Esophagus squamous epithelium (tissue), 4 donors: ENCODE results near the gene CREB3L1.

Experiments
- POLR2A ChIP-seq, 4 donors: fragments of 450-650 bp; IDR thresholded peaks; one replicate each; pipeline ENCODE4 v1.6.1; 2017; ENCODE audit warnings: antibody characterized with exemption in 4 of 4, mild to moderate bottlenecking in 4 of 4, moderate library complexity in 3 of 4
- TF ChIP-seq, protein P1 (sequence below), 6 experiments: fragments of 450-650 bp in 4 of 6; fragments of 200-600 bp in 2 of 6; sonication (generic) in 2 of 6; IDR thresholded peaks; one replicate each; pipeline ENCODE4 v1.5.1; 2016 to 2019; ENCODE audit warnings: antibody characterized with exemption in 6 of 6, mild to moderate bottlenecking in 4 of 6, moderate library complexity in 4 of 6

DNA sequence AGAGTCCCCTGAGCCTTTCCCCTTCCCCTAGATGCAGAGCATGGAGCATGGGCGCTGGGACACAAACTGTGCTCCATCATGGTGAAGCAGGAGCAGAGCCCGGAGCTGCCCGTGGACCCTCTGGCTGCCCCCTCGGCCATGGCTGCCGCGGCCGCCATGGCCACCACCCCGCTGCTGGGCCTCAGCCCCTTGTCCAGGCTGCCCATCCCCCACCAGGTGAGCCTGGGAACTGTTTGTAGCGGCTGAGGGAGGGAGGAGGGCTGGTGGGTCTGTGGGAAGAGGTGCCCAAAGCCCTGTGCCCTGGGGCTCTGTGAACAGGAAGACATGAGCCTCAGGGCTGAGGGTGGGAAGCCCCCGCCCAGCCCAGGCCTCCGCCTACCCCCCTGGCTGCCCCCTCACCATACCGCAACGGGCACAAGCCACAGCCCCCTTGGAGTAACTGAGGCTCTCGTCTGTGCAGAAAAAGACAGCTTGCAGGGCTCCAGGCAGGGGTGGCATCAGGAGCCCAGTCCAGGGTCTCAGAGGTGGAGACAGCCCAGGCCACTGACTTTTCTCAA lies 30.4 kb downstream of the CREB3L1 start:
- TF ChIP-seq, protein P1, sequence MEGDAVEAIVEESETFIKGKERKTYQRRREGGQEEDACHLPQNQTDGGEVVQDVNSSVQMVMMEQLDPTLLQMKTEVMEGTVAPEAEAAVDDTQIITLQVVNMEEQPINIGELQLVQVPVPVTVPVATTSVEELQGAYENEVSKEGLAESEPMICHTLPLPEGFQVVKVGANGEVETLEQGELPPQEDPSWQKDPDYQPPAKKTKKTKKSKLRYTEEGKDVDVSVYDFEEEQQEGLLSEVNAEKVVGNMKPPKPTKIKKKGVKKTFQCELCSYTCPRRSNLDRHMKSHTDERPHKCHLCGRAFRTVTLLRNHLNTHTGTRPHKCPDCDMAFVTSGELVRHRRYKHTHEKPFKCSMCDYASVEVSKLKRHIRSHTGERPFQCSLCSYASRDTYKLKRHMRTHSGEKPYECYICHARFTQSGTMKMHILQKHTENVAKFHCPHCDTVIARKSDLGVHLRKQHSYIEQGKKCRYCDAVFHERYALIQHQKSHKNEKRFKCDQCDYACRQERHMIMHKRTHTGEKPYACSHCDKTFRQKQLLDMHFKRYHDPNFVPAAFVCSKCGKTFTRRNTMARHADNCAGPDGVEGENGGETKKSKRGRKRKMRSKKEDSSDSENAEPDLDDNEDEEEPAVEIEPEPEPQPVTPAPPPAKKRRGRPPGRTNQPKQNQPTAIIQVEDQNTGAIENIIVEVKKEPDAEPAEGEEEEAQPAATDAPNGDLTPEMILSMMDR (IDR thresholded peaks at IDR 0.05): no peak
- TF ChIP-seq POLR2A (IDR thresholded peaks at IDR 0.05): no peak
